Measurements from ENCODE around the gene SMIM33.
"Not testable (repeated sequence)": the region's sequence is repeated elsewhere in the genome, so short reads cannot be mapped to it uniquely, and the experiment has no call there.

SMIM33 gene

DNA sequence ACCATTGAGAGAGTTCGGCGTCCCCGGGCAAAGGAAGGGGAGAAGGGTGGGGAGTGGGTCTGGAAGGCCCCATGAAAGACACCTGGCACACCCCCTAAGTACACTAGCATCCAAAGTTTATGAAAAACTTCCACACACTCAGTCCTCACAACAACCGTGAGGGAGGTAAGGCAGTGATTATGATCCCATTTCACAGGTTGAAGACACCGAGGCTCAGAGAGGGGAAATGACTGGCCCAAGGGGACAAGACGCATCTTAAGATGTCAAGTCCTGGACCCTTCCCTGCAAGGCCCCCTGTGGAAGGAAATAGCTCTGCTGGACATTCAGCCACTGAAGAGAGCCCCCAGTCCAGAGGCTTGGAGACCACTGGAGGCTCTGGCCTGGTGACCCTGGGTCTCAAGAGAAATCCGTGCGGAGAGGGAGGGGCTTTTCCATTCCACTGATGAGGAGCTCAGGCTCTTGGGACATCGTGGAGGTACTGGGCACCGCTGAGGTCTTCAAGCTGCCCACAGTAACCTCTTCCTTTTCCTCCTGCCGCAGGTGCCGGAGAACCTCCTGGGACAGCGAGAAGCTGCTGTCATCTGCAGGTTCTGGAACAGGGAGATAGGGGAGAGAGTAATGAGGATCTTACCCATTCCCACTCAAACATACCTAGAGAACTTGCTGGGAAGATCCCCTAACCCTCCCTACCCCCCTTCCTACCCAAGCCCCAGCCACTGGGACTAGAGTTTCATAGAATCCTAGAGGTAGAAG, 5.2 kb downstream of the SMIM33 start:
- Histone ChIP-seq H3K4me3 (replicated peaks; ENCODE audit: low read depth, low read length) (no peak overlapping the region), H3K36me3 (ENCODE audit: control insufficient read depth, insufficient read depth, low read length) (no peaks in the 10 kb centered on the region; the same call in 1 of the 2 replicates), H3K27me3 (replicated peaks; ENCODE audit: control insufficient read depth, insufficient read depth, low read length) (no peaks in the 10 kb centered on the region)
- TF ChIP-seq, protein P1, sequence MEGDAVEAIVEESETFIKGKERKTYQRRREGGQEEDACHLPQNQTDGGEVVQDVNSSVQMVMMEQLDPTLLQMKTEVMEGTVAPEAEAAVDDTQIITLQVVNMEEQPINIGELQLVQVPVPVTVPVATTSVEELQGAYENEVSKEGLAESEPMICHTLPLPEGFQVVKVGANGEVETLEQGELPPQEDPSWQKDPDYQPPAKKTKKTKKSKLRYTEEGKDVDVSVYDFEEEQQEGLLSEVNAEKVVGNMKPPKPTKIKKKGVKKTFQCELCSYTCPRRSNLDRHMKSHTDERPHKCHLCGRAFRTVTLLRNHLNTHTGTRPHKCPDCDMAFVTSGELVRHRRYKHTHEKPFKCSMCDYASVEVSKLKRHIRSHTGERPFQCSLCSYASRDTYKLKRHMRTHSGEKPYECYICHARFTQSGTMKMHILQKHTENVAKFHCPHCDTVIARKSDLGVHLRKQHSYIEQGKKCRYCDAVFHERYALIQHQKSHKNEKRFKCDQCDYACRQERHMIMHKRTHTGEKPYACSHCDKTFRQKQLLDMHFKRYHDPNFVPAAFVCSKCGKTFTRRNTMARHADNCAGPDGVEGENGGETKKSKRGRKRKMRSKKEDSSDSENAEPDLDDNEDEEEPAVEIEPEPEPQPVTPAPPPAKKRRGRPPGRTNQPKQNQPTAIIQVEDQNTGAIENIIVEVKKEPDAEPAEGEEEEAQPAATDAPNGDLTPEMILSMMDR (IDR thresholded peaks at IDR 0.05; ENCODE audit: insufficient read depth, low read length, poor library complexity, severe bottlenecking), result no peak
- no peak for DNase-seq (ENCODE audit: extremely low read depth, insufficient read length)

GRCh38 chr5:139478657-139479423, 8.0 kb downstream of the SMIM33 start:
- not testable (repeated sequence) for H3K27me3 ChIP-seq (replicated peaks; ENCODE audit: control insufficient read depth, insufficient read depth, low read length); H3K36me3 ChIP-seq (ENCODE audit: control insufficient read depth, insufficient read depth, low read length); H3K4me3 ChIP-seq (replicated peaks; ENCODE audit: low read depth, low read length); DNase-seq (ENCODE audit: extremely low read depth, insufficient read length)

DNA sequence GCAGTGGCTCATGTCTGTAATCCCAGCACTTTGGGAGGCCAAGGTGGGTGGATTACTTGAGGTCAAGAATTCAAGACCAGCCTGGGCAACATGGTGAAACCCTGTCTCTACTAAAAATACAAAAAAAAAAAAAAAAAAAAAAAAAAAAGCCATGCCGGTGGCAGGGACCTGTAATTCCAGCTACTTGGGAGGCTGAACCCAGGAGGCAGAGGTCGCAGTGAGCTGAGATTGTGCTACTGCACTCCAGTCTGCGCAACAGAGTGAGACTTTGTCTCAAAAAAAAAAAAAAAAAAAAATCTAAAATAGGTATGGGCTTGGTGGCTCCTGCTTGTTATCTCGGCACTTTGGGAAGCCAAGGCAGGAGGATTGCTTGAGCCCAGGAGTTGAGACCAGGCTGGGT, 8.9 kb downstream of the SMIM33 start:
- H3K36me3 ChIP-seq (ENCODE audit: control insufficient read depth, insufficient read depth, low read length); DNase-seq (ENCODE audit: extremely low read depth, insufficient read length); H3K4me3 ChIP-seq (replicated peaks; ENCODE audit: low read depth, low read length); H3K27me3 ChIP-seq (replicated peaks; ENCODE audit: control insufficient read depth, insufficient read depth, low read length): not testable (repeated sequence)

DNA sequence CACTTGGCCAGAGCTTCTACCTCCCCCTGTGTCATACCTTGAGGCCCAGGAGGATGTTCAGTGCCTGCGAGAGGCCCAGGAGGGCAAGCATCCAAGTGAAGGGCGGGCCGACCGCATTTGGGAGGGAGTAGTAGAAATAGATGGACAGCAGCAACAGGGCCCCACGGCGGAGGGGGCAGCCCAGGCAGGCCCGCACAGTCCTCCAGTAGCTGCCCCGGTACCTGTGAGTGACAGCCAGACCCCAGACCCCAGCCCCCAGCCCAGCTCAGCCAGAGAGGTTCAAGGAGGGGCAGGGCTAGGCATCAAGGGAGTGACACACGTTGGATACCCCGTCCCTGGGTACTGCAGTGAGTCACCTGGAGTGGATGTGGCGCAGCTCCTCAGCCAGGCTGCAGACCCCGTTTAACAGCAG, 10.3 kb downstream of the SMIM33 start:
- TF ChIP-seq, protein P1 (IDR thresholded peaks at IDR 0.05; ENCODE audit: insufficient read depth, low read length, poor library complexity, severe bottlenecking), result no peak
- Histone ChIP-seq H3K36me3 (ENCODE audit: control insufficient read depth, insufficient read depth, low read length) (no peaks in the 10 kb centered on the region; the same call in 1 of the 2 replicates), H3K4me3 (replicated peaks; ENCODE audit: low read depth, low read length) (no peak overlapping the region), H3K27me3 (replicated peaks; ENCODE audit: control insufficient read depth, insufficient read depth, low read length) (no peaks in the 10 kb centered on the region)
- DNase-seq (ENCODE audit: extremely low read depth, insufficient read length), result no peak

DNA sequence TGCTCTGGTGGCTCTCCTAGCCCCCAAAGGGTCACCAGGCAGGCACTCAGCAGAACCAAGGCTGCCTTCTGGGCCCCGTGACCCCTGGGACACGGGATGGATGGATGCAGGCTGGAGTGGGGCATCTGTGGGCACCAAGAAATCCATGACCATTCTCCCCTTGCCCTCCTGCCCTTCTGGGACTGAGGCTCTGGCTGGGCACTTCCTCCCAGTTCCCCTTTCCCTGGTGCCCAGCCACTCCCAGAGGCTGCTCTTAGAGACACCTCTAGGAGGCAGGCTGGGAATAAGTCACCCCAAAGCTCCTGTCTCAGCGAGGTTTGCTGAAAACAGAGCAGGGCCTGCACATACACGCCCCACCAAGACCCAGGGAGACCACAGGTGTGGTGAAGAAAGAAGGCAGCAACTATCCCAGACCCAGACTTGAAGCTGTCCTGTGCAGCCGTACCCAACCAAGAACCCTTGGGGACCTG, 10.8 kb downstream of the SMIM33 start:
- Histone ChIP-seq H3K27me3 (replicated peaks; ENCODE audit: control insufficient read depth, insufficient read depth, low read length) (no peaks in the 10 kb centered on the region), H3K36me3 (ENCODE audit: control insufficient read depth, insufficient read depth, low read length) (no peaks in the 10 kb centered on the region; the same call in 1 of the 2 replicates), H3K4me3 (replicated peaks; ENCODE audit: low read depth, low read length) (peak overlapping the region; percentile 62)
- TF ChIP-seq, protein P1 (IDR thresholded peaks at IDR 0.05; ENCODE audit: insufficient read depth, low read length, poor library complexity, severe bottlenecking), result peak; percentile 17
- DNase-seq (ENCODE audit: extremely low read depth, insufficient read length), result no peak

- no peaks in the 10 kb centered on the region; the same call in 1 of the 2 replicates for H3K36me3 ChIP-seq (ENCODE audit: control insufficient read depth, insufficient read depth, low read length)
- H3K27me3 ChIP-seq (replicated peaks; ENCODE audit: control insufficient read depth, insufficient read depth, low read length), result no peaks in the 10 kb centered on the region
- peak within 1 kb of the TSS; percentile 62 for H3K4me3 ChIP-seq (replicated peaks; ENCODE audit: low read depth, low read length)
- DNase-seq (ENCODE audit: extremely low read depth, insufficient read length), result peak; percentile 54
- TF ChIP-seq, protein P1 (IDR thresholded peaks at IDR 0.05; ENCODE audit: insufficient read depth, low read length, poor library complexity, severe bottlenecking), result no peak
These were observed 11.5 kb downstream of the SMIM33 start, which contains the start of gene STING1 for GRCh38 chr5:139482050-139482889. TSS of gene STING1 (minus strand) at chr5:139482758. CDS start at chr5:139481704, 1,054 bp downstream.

DNA sequence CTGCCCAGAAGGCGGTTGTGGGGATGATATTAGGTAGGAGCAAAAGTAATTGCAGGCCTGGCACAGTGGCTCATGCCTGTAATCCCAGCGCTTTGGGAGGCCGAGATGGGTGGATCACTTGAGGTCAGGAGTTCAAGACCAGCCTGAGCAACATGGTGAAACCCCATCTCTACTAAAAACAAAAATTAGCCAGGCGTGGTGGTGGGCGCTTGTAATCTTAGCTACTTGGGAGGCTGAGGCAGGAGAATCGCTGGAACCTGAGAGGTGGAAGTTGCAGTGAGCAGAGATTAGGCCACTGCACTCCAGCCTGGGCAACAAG, 12.0 kb downstream of the SMIM33 start:
- H3K27me3 ChIP-seq (replicated peaks; ENCODE audit: control insufficient read depth, insufficient read depth, low read length); DNase-seq (ENCODE audit: extremely low read depth, insufficient read length); H3K4me3 ChIP-seq (replicated peaks; ENCODE audit: low read depth, low read length); H3K36me3 ChIP-seq (ENCODE audit: control insufficient read depth, insufficient read depth, low read length): not testable (repeated sequence)
